Fibroblast of lung (primary cell): ENCODE results near the gene NOVA1.

ENCODE experiments used
- EZH2 ChIP-seq: IDR thresholded peaks from 2 replicates; pipeline ENCODE4 v1.5.1; 2012; ENCODE audit warnings: low read length, control low read depth, mild to moderate bottlenecking; ENCODE audit errors: missing control alignments
- TF ChIP-seq, protein P1 (sequence below), 2 donors: IDR thresholded peaks in 1 of 2; conservative IDR thresholded peaks in 1 of 2; 1 replicate in 1 of 2; 2 replicates in 1 of 2; pipeline ENCODE4 v1.5.1; 2011 to 2012; ENCODE audit warnings: low read length in 2 of 2, control low read depth in 1 of 2, inconsistent platforms in 1 of 2, low read depth in 1 of 2, mild to moderate bottlenecking in 1 of 2

DNA sequence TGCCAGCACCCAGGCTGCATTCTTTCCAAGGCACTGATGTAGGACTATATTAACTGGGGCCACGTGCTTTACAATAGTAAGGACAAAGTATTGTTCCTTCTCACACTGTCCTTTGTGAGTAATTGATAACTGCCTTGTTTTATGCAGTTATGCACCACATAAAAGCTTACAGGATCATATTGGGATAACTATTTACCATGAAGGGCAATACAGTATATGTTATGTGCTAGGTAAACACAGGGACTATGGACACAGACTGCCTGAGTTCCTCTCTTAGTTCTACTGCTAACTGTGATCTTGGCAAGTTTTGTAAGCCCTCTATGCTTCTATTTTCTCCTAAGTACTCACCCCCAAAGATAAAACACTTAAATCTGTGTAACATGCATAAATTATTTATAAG, 183.7 kb downstream of the NOVA1 start:
- TF ChIP-seq, protein P1, sequence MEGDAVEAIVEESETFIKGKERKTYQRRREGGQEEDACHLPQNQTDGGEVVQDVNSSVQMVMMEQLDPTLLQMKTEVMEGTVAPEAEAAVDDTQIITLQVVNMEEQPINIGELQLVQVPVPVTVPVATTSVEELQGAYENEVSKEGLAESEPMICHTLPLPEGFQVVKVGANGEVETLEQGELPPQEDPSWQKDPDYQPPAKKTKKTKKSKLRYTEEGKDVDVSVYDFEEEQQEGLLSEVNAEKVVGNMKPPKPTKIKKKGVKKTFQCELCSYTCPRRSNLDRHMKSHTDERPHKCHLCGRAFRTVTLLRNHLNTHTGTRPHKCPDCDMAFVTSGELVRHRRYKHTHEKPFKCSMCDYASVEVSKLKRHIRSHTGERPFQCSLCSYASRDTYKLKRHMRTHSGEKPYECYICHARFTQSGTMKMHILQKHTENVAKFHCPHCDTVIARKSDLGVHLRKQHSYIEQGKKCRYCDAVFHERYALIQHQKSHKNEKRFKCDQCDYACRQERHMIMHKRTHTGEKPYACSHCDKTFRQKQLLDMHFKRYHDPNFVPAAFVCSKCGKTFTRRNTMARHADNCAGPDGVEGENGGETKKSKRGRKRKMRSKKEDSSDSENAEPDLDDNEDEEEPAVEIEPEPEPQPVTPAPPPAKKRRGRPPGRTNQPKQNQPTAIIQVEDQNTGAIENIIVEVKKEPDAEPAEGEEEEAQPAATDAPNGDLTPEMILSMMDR (conservative IDR thresholded peaks at IDR 0.05 in 1 of 2, IDR thresholded peaks at IDR 0.05 in 1 of 2; ENCODE audit: low read depth in 1 of 2, low read length in 2 of 2): no peak
- TF ChIP-seq EZH2: no peak
